ENCODE results near the gene CXCL12.
A peak's percentile ranks its signal among the peaks of the same experiment; 100 is the strongest.

Gene CXCL12

DNA sequence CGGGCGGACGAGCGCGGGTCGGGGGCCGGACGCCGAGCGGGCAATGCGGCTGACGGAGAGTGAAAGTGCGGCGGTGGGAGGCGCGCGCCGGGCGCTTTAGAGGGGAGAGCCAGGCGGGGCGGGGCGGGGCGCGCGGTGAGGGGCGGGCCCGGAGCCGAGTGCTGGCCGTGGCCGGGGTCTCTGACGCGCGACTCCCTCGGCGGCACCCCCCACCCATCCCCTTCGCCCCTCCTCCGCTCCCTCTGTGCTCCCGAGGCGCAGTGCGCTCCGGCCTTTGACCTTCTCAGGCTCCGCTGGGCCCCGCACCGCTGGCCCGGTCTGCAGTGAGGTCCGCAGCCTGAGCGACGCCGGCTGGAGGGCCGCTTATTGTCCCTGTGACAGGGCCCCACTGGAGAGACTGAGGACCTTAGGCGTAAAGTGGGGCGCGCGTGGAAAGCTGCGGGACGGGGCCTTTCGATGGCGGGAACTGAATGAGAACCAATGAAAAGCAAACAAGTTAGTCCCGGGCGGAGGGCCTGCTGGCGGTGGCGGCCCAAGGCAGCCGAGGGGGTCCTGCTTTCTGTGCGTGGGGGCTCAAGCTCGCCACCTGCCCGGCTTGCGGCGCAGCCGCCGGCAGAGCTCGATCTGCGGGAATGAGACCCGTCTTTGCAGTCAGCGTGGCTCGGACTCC is at the start of gene CXCL12:
Gene CXCL12, minus strand, starts transcription at position 72 of the 670 bp plus-strand sequence. CDS start 92 bp downstream, outside the sequence.
- no peak for DNase-seq

DNA sequence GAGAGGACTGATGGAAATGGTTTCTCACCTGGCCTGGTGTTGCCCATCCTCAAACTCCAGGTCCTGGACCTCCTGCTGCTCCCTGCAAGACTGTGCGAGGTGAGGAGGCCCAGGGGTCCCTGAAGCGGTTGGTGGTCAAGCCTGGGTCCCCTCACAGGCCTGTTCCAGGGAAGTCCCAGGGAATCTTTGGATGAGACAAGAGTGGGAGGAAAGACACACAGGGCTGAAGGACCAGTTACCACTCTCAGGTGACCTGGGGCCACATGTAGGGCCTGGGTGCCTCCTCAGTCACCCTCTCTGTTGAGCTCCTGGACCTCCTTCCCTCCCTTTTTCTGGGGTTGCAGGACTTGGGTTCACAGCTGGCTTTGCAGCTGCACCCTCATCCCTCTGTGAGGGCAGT is 42.6 kb upstream of the CXCL12 start:
- no peak for DNase-seq

DNA sequence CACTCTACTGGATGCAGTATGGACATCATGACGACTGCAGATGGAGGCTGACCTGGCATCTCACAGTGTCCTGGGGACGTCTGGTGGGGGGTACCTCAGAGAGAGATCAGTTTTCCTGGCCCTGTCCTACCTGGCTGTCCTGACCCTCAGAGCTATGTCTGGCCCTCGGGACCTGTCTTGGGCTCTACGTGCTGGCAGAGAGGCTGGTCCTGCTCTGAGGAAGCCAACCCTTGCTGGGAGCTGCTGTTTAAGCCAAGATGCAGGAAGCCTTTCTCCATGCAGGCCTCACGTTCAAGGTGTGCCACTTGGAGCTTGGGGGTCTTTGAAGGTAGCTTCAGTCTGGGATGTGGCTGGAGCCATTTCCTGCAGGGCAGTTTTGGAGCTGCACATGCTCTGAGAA is 42.1 kb upstream of the CXCL12 start:
- no peak for DNase-seq

DNA sequence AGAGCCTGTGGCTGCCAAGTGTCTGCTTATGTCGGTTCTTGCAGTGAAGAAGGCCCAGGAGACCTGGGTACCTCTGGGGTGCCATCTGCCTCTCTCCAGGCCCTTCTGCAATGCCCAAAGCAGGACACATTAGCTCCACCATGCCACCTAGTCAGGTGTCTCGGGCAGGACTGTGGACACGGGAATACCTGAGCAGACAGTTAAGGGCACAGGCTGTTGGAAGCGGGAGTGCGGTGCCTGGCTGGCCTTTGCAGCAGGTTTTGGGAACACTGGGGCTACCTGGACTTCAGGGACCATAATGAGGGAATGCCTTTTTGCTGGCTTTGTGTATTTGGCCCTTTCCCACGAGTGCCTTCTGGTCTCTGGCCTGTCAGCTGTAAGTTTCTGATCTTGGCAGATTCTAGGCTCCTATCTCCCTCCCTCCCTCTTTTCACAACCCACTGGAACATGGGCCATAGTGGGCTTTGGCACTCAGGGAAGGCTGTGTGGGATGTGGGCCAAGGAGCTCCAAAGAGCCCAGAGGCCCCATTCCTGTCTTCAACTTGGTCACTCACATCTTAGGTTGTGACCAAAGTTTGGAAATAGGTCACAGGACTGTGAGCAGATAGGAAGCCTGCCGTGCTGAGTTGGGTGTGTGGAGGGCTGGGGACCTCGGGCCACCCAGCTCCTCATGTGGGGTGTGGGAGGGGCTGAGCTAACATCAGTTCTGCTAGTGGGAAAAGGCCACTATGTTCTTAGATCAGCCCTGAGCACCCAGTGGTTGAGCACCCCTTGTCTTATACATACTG is 41.5 kb upstream of the CXCL12 start:
- DNase-seq, result no peak

DNA sequence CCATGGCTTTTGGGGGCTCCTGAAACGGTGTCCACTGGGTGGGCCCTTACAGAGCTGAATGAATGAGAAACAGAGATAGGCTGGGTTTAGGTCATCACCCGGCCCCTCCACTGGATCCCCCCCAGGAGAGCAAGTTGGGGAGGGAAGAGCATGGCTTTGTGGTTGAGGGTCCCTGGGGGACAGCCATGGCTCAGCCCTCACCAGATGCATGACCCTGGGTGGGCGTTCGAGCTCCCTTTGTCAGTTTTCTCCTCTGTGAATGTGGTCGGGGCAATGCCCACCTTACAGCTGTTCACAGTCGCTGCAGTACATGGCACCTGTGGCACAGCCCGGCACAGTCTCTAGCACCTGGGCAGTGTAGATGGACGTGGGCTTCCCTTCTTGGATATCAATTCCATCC is 40.6 kb upstream of the CXCL12 start:
- DNase-seq, result no peak

DNA sequence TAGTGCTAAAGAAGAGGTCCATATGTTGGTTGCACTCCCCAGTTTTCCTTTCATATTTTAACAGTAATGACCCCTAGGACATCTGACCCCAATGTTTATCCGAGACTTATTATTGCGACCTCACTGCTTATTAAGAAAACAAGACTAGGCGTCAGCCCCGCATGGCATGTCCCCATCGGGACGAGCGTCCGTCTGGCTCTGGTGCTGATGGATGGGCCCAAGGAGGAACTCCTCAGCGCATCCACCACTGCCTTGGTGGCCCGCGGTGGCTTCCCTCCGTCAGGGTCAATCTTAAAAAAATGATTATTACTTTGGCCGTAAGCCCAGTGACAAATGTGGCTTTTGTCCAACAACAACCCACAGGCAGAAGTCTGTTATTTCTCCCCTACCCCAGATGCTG is 40.1 kb upstream of the CXCL12 start:
- DNase-seq, result no peak

DNA sequence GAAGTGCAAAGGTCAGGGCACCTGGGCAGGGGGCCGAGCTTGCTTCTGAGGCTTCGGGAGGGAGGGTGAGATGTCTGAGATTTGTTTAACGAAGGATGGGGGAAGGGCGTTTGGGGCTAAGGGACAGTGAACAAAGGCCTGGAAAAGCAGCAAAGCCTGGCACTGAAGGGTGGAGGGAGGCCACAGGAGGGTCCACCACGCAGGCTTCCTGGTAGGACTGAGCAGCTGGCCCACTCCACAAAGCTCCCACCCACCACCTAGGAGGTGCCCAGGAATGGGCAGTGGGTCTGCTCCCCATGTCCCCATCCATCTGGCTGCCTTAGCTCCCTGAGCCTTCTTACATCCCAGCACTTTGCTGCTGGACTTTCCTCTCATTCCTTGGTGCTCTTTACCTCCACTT is 39.4 kb upstream of the CXCL12 start:
- no peak for DNase-seq

DNA sequence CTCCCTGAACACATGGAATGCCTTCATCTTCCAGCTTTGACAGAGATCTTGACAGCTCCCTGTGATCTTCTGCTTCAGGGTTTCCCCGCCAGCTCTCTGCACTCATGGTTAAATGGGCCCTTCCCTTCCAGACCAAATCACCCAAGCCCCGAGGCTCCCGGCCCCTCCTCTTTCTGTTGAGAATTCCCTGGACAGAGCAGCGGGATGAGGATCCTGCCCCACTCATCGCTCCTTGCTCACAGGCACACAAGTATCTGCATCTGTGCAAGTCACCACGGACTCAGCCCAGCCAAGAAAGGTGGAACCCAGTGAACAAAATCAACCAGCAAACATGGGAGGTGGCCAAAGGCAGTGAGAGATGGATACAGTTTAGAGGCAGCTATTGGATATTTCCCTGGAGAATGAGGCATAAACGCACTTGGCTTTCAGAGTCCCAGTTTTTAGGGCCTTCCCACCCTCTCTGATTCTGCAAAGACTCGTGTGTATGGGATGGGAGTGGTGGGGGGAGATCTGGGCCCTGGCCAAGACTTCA is 37.7 kb upstream of the CXCL12 start:
- DNase-seq, result no peak

DNA sequence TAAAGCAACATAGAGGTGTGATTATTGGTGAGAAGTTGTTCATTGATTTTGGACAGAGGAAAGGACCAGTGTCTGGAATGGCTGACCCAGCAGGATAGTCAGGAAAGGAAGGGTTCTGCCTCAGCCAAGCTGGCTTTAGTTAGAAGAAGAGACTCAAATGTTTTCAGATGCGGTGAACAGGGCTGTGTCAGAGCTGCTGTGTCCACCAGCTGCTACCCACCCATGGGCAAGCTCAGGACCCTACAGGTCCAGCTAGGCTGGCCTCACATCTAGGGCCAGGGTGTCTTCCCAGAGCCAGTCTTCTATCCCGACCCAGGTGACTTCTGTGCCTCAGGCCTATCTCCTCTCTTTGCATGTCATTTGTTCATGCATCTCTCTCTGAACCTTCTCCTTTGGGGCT is 37.3 kb upstream of the CXCL12 start:
- no peak for DNase-seq

DNA sequence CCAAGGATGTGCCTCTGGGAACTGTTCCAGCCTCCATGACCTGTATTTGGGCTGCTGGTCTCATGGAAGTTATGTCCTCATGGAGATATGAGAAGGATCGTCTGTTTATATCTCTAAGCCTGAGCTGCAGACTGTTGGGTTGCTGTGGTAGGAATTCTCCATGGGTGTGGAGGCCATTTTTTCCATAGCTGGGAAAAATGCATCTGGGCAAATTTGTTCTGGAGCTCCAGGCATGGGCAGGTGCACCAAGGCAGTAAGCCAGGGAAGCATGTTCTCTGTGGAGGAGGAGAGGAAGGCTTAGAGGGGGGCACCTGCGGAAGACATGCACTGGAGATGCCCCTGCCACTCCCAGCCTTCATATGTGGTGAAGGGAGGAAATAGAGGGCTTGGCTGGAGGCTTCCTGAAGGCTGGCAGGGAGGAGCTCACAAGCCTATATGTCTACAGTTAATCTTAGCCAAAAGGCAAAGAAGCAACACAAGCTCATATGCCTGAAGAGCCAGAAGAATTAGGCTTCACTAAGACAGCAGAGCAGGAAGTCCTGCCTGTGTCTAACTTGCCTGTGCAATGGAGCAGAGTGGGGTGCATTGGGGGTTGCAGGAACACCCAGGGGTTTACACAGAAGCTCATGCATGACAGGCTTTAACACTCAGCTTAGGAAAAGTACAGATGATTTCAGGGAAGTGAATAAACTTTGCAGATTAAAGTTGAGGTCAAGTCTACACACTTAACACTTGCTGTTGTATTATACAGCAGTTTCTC is 35.1 kb upstream of the CXCL12 start:
- no peak for DNase-seq

DNA sequence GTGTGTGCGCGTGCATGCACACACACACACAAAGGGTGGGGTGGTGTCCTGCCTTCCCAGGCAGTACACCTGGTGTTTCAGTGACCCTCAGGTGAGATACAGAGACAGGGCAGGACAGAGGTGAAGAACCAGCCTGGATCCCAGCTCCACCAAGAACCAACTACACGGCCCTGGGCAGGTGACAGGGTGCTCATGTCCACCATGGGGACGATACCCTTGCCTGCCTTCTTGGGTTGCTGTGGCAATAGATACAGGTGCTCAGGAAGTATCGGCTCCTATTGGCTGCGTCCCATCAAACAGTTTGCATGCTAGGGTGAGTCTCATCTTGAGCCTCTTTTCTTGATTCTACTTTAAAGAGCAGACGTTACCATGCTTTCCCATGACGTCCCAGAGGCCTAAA is 33.7 kb upstream of the CXCL12 start:
- DNase-seq, result no peak

DNA sequence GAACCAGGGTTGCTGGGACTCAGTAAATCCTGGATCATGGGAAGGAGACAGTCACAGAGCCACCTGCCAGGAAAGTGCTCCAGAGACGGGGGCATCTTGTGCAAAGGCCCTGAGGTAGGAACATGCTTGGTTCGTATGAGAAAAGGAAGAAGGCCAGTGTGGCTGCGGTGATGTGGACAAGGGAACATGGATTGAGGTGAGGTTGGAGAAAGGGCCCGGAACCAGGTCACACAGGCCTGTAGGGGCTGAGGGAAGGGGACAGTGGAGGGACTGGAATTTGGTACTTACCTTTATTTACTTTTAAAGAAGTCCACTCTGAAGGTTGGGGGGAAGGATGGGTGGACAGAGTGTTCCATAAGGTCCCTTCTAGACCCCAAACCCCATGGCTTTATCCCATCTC is 32.9 kb upstream of the CXCL12 start:
- no peak for DNase-seq

DNA sequence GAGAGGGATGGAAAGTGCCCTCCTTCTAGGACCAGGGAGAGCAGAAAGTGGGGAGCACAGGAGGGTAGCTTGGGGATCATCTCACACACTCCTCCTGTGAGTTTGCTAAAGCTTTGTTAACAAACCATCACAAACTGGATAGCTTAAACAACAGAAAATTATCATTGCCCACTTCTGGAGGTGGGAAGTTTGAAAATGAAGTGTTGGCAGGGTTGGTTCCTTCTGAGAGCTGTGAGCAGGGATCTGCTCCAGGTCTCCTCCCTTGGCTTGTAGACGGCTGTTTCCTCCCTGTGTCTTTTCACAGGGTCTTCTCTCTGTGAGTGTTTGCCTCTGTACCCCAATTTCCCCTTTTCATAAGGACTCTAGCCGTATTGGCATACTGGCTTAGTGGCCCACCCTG is 32.0 kb upstream of the CXCL12 start:
- no peak for DNase-seq

DNA sequence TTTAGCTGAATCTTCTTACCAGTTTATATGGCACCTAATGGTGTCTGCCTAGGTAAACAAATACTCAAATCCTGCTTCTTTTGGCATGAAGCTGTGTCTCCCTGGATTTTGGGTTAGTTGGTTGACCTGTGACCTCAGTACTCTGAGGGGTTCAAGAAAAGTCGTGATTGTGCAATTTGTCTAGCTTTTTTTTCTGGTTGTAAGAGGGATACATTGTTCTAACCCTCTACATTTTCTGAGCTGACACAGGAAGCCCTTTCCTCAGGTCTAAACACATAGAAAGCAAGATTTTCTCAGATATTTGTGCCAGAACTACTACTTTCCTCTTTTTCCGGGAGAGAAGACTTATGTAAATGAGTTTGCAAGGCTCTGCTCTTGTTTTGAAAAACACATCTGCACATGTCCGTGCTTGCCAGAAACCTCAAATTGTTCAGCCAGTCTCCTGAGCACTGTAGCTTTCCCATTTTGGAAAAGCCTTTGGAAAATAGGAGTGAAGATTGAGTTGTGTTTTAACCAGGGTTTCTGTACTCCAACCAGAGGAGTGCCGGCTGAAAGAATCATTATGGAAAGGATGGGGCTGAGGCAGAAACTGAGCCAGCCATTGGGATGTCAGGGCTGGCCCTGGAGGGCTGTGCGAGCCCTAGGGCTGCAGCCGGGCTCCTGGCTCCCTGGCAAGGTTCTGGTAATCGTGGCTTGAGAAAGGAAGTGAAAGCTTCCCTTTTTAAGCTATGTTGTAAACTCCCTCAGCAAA is 31.3 kb upstream of the CXCL12 start:
- peak; percentile 57 for DNase-seq

DNA sequence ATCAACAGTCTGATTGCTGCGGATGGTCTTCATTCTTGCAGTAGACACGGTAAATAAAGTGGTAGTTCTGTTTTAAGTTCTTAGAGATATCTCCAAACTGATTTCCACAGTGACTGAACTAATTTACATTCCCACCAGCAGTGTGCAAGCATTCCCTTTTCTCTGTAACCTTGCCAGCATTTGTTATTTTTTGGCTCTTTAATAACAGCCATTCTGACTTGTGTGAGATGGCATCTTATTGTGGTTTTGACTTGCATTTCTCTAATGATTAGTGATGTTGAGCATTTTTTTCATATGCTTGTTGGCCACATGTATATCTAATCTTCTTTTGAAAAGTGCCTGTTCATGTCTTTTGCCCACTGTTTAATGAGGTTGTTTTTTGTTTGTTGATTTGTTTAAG is 30.2 kb upstream of the CXCL12 start:
- no peak for DNase-seq

DNA sequence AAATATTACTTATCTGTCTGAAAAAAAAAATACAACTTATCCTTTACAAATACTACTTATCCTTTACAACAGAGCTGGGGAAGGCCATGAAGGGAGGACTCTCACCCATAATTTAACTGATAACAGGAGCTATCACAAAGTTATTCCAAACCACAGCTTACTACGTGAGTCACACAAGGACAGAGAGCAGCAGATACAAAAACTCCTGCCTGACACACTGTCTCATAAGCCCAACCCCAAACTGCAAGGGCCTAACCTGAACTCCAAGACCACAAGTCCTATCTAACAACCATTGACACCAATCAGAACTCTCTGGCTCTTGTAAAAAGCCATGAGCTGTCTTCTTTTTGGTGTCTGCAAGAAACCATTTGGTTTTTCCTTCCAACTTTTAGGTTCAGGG is 28.5 kb upstream of the CXCL12 start:
- no peak for DNase-seq

DNA sequence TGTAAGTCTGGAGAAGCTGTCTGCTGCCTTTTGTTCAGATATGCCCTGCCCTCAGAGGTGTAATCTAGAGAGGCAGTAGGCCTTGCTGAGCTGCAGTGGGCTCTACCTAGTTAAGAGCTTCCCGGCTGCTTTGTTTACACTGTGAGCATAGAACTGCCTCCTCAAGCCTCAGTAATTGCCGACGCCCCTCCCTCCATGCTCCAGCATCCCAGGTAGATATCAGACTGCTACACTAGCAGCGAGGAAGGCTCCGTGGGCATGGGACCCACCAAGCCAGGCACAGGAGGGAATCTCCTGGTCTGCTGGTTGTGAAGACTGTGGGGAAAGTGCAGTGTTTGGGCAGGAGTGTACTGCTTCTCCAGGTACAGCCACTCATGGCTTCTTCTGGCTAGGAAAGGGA is 26.4 kb upstream of the CXCL12 start:
- no peak for DNase-seq

DNA sequence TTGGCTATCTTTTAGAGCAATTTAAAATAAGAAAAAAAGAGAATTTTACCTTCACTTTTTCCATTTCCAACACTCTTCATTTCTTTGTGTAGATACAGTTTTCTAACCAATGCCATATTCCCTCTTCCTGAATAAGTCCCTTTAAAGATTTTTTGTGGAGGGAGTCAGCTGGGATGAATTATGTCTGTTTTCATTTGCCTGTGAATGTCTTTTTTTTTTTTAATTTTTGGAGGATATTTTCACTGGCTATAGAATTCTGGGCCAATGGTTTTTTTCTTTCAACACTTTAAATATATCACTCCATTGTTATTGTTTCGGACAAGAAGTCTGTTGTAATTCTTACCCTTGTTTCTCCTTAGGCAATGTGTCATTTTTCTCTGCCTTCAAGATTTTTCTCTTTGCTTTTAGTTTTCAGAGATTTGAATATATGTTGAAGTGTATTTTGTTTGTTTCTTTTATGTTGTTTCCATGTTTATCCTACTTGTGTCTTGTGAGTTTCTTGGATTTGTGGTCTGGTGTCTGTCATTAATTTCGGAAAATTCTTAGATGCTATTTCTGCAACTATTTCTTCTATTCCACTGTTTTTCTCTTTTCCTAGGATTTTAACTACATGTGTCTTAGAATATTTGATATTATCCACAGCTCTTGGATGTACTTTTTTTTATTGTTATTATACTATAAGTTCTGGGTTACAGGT is 20.0 kb upstream of the CXCL12 start:
- DNase-seq, result no peak

DNA sequence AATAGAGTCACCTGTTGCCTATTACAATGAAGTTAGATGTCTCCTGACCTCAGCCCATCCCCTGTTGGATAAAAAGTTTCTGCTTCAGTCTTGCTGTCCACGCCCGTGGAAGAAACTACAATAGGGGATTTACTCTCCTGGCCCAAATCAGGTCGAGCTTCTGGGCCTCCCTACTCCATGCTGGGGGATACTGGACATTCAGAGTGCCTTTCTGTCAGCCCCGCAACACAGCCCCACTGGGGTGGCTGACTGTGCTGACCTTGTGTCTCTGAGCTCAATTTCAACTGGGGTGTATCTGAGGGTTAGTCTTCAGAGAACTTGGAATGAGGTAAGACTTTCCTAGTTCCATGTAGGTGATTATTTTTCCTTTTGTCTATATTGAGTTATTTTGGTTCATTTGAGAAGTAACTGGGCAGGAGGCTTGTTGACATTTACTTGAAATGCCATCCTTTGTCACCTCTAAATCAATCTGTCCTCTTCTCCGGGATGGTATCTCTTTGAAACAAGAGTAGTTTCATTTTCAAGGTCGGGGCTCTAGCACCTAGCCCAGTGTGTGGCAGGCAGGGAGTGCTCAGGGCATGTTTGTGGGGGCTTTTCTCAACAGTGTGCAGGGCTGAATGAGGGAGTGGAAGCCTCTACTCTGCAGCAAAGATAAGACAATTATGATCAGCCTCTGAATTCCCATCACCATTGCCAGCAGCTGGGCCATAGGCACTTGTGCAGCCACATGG is 17.7 kb upstream of the CXCL12 start:
- no peak for DNase-seq

DNA sequence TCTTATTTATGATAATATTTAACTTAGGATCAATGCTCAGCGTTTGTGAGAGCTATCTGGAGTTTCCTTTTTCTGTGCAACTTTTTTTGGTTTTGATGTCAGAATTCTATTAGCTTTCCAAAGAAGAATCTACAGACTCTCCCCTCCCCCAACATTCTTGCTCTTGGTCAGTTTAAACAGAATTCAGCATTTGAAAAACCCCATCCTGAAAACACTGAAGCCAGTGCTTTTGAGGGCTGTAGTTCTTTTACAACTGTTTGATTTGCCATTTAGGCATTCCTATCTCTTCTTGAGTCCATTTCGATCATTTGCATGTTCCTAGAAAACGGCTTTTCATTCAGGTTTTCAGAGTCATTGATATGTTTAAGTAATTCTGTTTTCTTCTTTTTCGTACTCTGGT is 15.6 kb upstream of the CXCL12 start:
- DNase-seq, result no peak

DNA sequence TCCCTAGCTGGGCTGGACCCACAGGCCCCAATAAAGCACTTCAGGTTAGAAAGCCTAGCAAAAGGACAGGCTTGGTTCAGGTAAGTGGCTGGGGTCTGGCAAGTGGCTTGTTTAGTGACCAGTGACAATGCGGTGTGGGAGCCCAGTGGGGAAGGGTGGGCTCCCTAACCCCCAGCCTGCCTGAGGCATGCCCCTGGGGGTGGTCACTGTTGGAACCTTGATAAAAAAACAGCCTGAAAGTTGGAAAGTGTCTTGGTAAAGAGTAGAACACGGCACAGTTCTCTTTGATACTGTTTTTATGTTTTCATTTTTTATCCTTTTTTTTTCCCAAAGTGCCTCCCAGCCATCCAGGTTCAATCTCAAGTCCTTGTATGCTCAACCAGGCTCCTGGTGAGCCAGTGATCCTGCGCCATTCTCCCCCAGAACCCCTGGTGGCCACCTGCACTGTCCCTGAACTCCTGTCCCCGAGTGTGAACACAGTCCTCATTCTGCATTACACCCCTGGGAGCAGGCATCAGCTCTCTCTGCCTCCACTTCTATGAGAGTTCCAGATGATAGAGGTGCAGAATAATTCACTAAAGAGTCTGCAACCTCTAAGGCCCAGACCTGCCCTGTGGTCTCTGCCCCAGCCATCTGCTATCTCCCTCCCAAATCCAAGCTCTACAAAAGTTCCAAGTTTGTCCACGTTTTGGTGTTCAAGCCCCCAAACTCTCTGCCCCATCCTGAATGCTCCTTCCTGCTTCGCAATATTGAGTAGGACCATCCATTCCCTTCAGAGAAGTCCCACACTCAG is 15.0 kb upstream of the CXCL12 start:
- no peak for DNase-seq

All from MV-4-11 (cell line).